Muscle of arm (tissue), 12 donors: ENCODE measurements around the gene SH3D21. TPM values are rescaled to one million over a fixed set of nuclear protein-coding genes. Genes with fewer than 3 reads are reported as not detected.
A peak's percentile ranks its signal among the peaks of the same experiment; 100 is the strongest.

ENCODE experiments used
- DNase-seq: peaks from one replicate; pipeline ENCODE4 v3.0.0-alpha.2; 2013
- polyA plus RNA-seq, 12 donors: library from polyadenylated mRNA; unstranded; fragments of 120-200 nt; gene quantifications; one replicate each; pipeline ENCODE4 v1.2.1, GENCODE V29; 2013; ENCODE audit not compliant: insufficient read length in 12 of 12

SH3D21 gene
- polyA plus RNA-seq, 12 donors, result 2.1 to 16.8 (median 3.0) TPM; not detected in 1

DNA sequence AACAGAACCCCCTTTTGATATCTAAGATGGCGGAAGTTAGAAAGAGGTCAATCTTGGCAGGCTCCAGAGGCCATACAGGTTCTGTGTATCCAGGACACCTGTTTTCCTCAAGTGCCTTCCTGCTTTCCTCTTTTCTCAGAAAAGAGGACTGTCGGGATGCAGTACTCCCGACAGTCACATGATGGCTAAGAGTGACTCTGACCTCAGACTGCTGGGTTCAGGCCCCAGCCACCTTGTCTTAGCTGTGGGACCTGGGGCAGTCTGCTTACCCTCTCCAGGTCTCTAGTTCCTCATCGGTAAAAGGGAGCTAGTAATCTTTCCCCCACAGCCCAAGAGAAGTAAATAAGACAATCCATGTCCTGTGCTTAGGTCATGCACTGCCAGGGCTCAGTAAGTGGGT lies 49.6 kb downstream of the SH3D21 start:
- DNase-seq, result no peak

DNA sequence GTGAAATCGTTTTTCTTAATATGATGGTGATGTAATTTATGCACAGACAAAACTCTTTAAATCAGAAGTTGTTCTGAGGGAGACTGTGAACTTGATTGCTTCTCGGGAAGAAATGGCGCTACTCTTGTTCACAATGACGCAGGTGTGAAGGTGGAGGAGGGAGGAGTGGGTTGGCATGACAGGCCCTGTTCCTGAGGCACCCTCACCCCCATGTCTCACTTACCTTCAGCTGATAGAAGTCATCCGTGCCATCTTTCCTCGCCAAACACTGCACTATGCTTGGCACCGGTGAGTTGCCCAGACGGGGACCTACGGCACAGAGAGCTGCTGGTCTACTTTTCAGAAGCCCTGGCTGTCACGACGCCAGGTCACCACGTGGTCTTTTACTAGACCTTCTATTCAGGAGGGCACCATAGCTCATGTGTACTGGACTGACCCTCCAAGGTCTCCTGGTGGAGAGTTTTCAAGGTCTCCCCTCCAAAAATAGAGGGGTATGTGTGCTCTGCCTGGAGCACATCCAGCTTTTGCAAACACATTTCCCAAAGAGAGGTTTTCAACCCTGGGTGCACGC lies 52.4 kb downstream of the SH3D21 start:
- no peak for DNase-seq

DNA sequence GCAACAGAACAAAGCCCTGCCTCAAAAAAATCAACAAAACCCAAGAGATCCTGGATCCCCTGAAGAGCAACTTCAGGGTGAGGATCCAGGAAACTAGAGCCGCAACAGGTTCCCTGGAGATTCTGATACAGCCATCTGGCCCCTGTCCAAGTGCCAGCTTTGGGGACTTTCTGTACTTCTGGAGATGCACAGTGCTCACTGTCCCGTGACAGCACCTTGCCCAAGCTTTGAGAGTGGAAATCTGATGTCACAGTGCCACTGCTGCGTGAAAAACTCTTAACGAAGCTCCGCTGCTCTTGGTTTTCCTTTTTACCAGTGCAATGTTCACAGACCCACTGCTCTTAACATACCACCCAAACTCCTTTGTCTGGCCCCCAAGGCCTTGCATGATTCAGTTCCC lies 53.2 kb downstream of the SH3D21 start:
- DNase-seq, result no peak

DNA sequence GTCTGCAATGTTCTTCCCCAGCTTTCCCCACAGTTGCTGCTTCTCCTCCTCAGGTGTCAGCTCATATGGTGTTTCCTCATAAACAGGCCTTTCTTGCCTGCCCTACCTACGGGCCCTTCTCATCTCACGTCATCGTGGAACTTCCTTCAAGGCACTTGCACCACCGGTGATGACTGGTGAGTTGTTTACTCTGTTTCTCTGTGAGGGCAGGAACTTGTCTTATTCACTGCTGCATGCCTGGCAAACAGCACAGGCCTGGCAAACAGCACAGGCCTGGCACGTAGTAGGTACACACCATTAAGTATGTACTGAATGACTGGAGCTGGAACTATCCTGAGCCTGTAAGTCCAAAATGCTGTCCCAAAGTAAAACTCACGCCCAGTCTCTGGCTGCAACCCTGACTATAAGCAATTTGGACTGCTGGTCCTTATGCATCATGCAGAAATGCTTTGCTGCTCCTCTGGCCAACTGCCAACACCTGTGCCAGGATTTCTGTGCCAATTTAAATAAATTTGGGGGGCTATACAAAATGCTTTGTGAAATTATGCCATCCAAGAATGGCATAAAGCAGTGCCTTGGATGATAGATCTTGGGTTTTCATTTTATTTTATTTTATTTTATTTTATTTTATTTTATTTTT lies 53.9 kb downstream of the SH3D21 start:
- no peak for DNase-seq

DNA sequence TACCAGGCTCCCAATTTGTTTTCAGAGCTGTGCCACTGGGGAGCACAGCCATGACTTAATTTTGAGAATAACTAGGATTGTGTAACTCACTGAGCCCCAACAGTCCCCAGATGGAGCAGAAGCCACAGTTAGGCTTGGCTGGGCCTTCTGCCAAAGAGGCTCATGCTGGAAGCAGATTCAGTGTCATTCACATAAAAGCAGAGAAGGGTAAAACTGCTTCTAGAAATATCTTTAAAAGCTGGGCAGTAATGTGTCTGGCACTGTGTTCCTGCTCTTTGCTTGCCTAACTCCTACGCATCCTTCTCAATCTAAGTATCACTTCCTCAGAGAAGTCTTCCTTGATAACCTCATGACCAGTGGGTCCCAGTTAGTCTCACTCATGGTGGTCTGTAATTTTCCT lies 59.2 kb downstream of the SH3D21 start:
- no peak for DNase-seq

DNA sequence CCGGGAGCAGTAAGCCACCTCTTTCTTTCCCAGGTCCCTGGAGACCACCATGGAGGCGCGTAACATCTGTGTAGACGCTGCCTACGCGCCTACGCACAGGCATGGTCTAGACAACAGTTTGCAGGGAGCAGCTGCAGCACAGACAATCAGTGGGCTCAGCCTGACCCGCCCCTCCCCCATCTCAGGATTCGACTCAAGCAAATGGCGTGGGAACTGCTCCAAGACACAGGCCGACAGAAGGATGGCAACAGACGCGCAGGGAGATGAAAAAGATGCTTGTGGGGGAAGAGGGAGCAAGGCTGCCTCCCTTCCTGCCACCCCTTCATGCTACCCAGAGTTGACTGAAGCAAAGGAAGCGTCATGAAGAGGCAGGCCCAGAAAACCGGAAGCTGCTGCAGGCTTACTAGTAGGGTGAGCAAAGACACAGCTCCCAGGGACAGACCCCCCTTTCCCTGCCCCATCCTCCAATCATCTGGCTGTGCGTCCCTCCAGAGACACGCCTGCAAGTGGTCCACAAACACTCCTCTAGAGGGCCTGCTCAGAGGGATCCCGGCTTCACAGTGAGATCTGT lies 60.0 kb downstream of the SH3D21 start:
- DNase-seq, result no peak

DNA sequence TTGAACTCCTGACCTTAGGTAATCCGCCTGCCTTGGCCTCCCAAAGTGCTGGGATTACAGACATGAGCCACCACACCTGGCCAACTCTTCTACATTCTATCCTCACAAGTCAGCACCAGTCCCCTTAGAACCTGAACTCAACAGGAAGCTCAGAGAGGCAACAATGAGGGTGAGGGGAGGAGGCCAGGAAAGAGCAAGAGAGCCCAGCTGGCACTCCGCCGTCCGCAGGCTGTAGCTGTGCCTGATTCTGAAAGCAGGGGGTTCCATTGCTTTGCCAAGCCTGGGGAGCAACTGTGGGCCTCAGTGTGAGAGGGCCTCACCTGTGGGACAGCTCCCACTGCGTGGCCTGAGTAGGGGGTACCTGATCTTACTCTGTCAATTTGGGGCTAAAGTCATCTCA lies 60.9 kb downstream of the SH3D21 start:
- DNase-seq, result no peak

DNA sequence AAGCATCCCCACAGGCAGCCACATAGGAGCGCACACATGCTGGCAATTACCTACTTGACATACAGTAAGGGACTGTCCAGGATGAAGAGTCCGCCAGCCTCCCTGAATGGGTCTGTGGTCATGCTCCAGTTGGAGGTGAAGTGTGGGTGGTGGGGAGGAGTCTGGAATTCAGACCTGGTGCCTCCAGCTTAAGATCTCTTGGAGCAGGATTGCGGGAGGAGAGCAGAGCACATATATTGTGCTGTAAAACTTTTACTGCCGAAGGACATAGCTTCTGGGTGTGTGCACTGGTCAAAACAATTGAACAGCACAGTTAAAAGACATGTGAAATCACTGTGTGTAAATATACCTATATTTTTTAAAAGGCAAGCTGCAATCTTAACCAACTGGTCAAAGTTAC lies 61.6 kb downstream of the SH3D21 start:
- no peak for DNase-seq

DNA sequence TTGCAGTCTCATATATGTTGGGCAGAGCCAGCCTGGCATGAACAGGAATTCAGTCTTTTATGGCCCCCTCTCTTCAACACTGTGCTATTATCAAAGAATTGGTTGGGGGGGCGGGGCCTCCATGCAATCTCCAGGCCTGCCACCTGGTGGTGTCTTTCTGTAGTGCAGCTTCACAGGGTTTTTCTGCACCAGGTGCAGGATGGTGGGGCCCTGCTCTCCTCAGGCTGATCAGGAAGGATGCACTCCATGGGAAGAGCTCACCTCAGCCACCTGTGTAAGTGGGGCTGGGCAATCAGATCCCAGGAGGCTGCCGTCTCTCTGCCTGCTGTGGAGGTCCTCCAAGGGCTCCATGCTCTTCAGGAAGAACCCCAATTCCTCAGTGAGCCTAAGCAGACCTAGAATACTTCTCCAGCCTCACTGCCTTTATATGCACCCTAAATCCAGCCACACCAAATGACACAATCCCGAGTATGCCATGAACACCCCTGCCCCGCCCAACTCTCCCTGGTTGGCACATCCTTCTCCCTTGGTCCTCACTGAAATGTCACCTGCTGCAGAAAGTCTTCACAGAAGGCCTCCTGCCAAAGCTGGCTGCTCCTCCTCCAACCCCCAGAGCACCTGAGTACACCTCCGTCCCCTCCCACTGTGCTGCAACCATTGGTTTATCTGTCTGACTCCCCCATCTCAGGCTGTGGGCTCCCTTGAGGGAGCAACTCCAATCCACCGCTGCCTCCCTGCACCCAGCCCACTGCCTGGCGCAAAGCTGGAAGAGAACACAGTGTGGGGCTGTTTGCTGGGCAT lies 63.1 kb downstream of the SH3D21 start:
- peak; percentile 77 for DNase-seq

Other genes starting within 250 kb of the SH3D21 start
- gene TEKT2, start 222.3 kb upstream of the SH3D21 start, polyA plus RNA-seq, result 1 to 10 TPM in 1 of 12 donors, under 1 TPM in 9, not detected in 2; 0.16 to 1.4 (median 0.40) TPM
- gene ADPRS, start 217.5 kb upstream of the SH3D21 start, polyA plus RNA-seq, result 10 to 100 TPM in 11 of 12 donors, not detected in 1; 17.2 to 28.5 (median 24.1) TPM
- gene COL8A2, start 181.1 kb upstream of the SH3D21 start, polyA plus RNA-seq, result 10 to 100 TPM in 6 of 12 donors, 1 to 10 TPM in 5, not detected in 1; 6.3 to 19.9 (median 11.1) TPM
- 10 to 100 TPM in 11 of 12 donors, not detected in 1; 25.8 to 46.5 (median 38.1) TPM for gene TRAPPC3, start 156.9 kb upstream of the SH3D21 start, polyA plus RNA-seq
- 100 to 1,000 TPM in 11 of 12 donors, not detected in 1; 110 to 204 (median 130) TPM for gene MAP7D1, start 150.2 kb upstream of the SH3D21 start, polyA plus RNA-seq
- 100 to 1,000 TPM in 8 of 12 donors, 10 to 100 TPM in 3, not detected in 1; 96.0 to 157 (median 105) TPM for gene THRAP3, start 81.9 kb upstream of the SH3D21 start, polyA plus RNA-seq
- 10 to 100 TPM in 11 of 12 donors, not detected in 1; 10.8 to 88.1 (median 23.4) TPM for gene EVA1B, start 17.3 kb downstream of the SH3D21 start, polyA plus RNA-seq
- 10 to 100 TPM in 11 of 12 donors, not detected in 1; 19.5 to 28.2 (median 22.1) TPM for gene STK40, start 79.6 kb downstream of the SH3D21 start, polyA plus RNA-seq
- gene LSM10, start 91.5 kb downstream of the SH3D21 start, polyA plus RNA-seq, result 10 to 100 TPM in 11 of 12 donors, not detected in 1; 18.8 to 29.3 (median 20.7) TPM
- 10 to 100 TPM in 1 of 12 donors, 1 to 10 TPM in 10, not detected in 1; 4.1 to 21.7 (median 6.1) TPM for gene OSCP1, start 144.1 kb downstream of the SH3D21 start, polyA plus RNA-seq
- gene MRPS15, start 158.0 kb downstream of the SH3D21 start, polyA plus RNA-seq, result 1,000 to 10,000 TPM in 1 of 12 donors, 10 to 100 TPM in 11; 55.9 to 1,514 (median 59.1) TPM
- 10 to 100 TPM in 1 of 12 donors, 1 to 10 TPM in 9, not detected in 2; 2.0 to 11.8 (median 2.8) TPM for gene CSF3R, start 176.5 kb downstream of the SH3D21 start, polyA plus RNA-seq